GM12891 (cell line): ENCODE measurements around the gene CD47.

Experiments
- PAX5 ChIP-seq: IDR thresholded peaks from 2 replicates; pipeline ENCODE4 v1.6.1; 2011; ENCODE audit warnings: low read length, moderate library complexity, mild to moderate bottlenecking; ENCODE audit not compliant: insufficient read depth, severe bottlenecking
- POLR2A ChIP-seq: IDR thresholded peaks from 2 replicates; pipeline ENCODE4 v1.6.1; 2011; ENCODE audit warnings: low read depth, low read length, control low read depth
- POLR2AphosphoS5 ChIP-seq: IDR thresholded peaks from 2 replicates; pipeline ENCODE4 v1.6.1; 2011; ENCODE audit warnings: low read depth, low read length, control low read depth
- POU2F2 ChIP-seq: IDR thresholded peaks from 2 replicates; pipeline ENCODE4 v1.6.1; 2011; ENCODE audit warnings: low read depth, mild to moderate bottlenecking, control low read depth, low read length, moderate library complexity
- SPI1 ChIP-seq: IDR thresholded peaks from 2 replicates; pipeline ENCODE4 v1.6.1; 2011; ENCODE audit warnings: low read depth, low read length, control low read depth
- TAF1 ChIP-seq: IDR thresholded peaks from 2 replicates; pipeline ENCODE4 v1.6.1; 2011; ENCODE audit warnings: low read depth, low read length, control low read depth

DNA sequence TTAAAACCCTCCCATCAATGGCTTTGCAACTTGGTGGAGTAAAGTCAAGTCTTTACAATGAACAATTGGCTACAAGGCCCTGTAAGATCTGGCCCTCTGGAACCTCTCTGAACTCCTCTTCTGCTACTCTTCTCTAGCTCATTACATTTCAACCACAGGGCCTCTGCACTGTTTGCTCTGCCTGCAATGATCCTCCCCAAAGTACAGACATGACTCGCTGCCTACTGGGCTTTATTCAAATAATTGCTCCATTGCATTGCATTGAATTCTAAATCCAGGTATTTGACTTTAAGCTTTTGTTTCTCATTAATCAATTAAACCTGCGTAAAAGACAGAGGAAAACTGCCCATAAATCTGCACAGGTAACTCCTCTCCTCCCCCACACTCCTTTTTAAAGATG is 96.7 kb downstream of the CD47 start:
- TF ChIP-seq POLR2A (no peak), TAF1 (no peak), POLR2AphosphoS5 (no peak), SPI1 (no peak), POU2F2 (no peak), PAX5 (no peak)
